T-helper 1 cell treated with Interleukin-12 subunit alpha and Interleukin-12 subunit beta and Interleukin-4 antibody, amounts not matched to agents 30 μg/mL and 1 μg/mL, for 36 hours (primary cell): ENCODE data around the gene AGPS.
"Not testable (repeated sequence)": the region's sequence is repeated elsewhere in the genome, so short reads cannot be mapped to it uniquely, and the experiment has no call there.

Experiments used
- H3K27ac Mint-ChIP-seq: one replicate; pipeline ENCODE4 v1.8.0; 2021; ENCODE audit warnings: mild to moderate bottlenecking, mixed read lengths
- H3K27me3 Mint-ChIP-seq: one replicate; pipeline ENCODE4 v1.8.0; 2021; ENCODE audit warnings: low read depth, mixed read lengths
- H3K36me3 Mint-ChIP-seq: one replicate; pipeline ENCODE4 v1.8.0; 2021; ENCODE audit warnings: low read depth, mixed read lengths
- H3K4me1 Mint-ChIP-seq: one replicate; pipeline ENCODE4 v1.8.0; 2021; ENCODE audit warnings: low read depth, mixed read lengths
- H3K4me3 Mint-ChIP-seq: one replicate; pipeline ENCODE4 v1.8.0; 2021; ENCODE audit warnings: mild to moderate bottlenecking, moderate library complexity, mixed read lengths
- H3K9me3 Mint-ChIP-seq: one replicate; pipeline ENCODE4 v1.8.0; 2021; ENCODE audit warnings: mixed read lengths

The AGPS gene

GRCh38 chr2:177424120-177424519, 31.5 kb downstream of the AGPS start:
- H3K4me3 Mint-ChIP-seq, H3K27me3 Mint-ChIP-seq, H3K4me1 Mint-ChIP-seq, H3K27ac Mint-ChIP-seq: not testable (repeated sequence)
- Mint-ChIP-seq H3K36me3 (peaks cover 51% of the 10 kb centered on the region), H3K9me3 (peaks cover 38% of the 10 kb centered on the region)

- H3K9me3 Mint-ChIP-seq, result peaks cover 41% of the 10 kb centered on the region
- H3K27ac Mint-ChIP-seq, H3K27me3 Mint-ChIP-seq, H3K4me3 Mint-ChIP-seq, H3K4me1 Mint-ChIP-seq: not testable (repeated sequence)
- peaks cover 55% of the 10 kb centered on the region for H3K36me3 Mint-ChIP-seq
These were observed 32.0 kb downstream of the AGPS start for GRCh38 chr2:177424620-177425019.

GRCh38 chr2:177427316-177427715, 34.7 kb downstream of the AGPS start:
- Mint-ChIP-seq H3K36me3 (peaks cover 60% of the 10 kb centered on the region), H3K27me3 (no peaks in the 10 kb centered on the region), H3K9me3 (peaks cover 53% of the 10 kb centered on the region), H3K4me3 (no peak overlapping the region), H3K4me1 (peaks cover 4% of the 10 kb centered on the region), H3K27ac (no peak overlapping the region)

- Mint-ChIP-seq H3K9me3 (peaks cover 59% of the 10 kb centered on the region), H3K36me3 (peaks cover 66% of the 10 kb centered on the region)
- H3K4me3 Mint-ChIP-seq, H3K27me3 Mint-ChIP-seq, H3K27ac Mint-ChIP-seq, H3K4me1 Mint-ChIP-seq: not testable (repeated sequence)
These were observed 35.4 kb downstream of the AGPS start for GRCh38 chr2:177427936-177428335.

- Mint-ChIP-seq H3K9me3 (peaks cover 68% of the 10 kb centered on the region), H3K36me3 (peaks cover 72% of the 10 kb centered on the region), H3K4me1 (peaks cover 4% of the 10 kb centered on the region), H3K27ac (no peak overlapping the region), H3K27me3 (no peaks in the 10 kb centered on the region), H3K4me3 (no peak overlapping the region)
These were observed 37.2 kb downstream of the AGPS start for GRCh38 chr2:177429688-177430325.

- Mint-ChIP-seq H3K4me3 (no peak overlapping the region), H3K9me3 (peaks cover 68% of the 10 kb centered on the region), H3K27ac (no peak overlapping the region)
These were observed 37.8 kb downstream of the AGPS start for GRCh38 chr2:177430411-177430810.

GRCh38 chr2:177431111-177431725, 38.6 kb downstream of the AGPS start:
- peaks cover 66% of the 10 kb centered on the region for H3K36me3 Mint-ChIP-seq
- H3K9me3 Mint-ChIP-seq, result peaks cover 60% of the 10 kb centered on the region
- H3K27ac Mint-ChIP-seq, H3K4me1 Mint-ChIP-seq, H3K27me3 Mint-ChIP-seq, H3K4me3 Mint-ChIP-seq: not testable (repeated sequence)

More at GRCh38 chr2:177430411-177430810, 37.8 kb downstream of the AGPS start:
- H3K36me3 Mint-ChIP-seq, result peaks cover 71% of the 10 kb centered on the region
- no peaks in the 10 kb centered on the region for H3K27me3 Mint-ChIP-seq
- H3K4me1 Mint-ChIP-seq, result peaks cover 4% of the 10 kb centered on the region

GRCh38 chr2:177432703-177433102, 40.1 kb downstream of the AGPS start:
- H3K36me3 Mint-ChIP-seq, result peaks cover 57% of the 10 kb centered on the region
- H3K4me1 Mint-ChIP-seq, result no peaks in the 10 kb centered on the region
- H3K27ac Mint-ChIP-seq, result no peak overlapping the region
- H3K27me3 Mint-ChIP-seq, result no peaks in the 10 kb centered on the region
- peaks cover 46% of the 10 kb centered on the region for H3K9me3 Mint-ChIP-seq
- H3K4me3 Mint-ChIP-seq, result no peak overlapping the region

GRCh38 chr2:177433402-177433801, 40.8 kb downstream of the AGPS start:
- Mint-ChIP-seq H3K36me3 (peaks cover 50% of the 10 kb centered on the region), H3K27ac (no peak overlapping the region), H3K9me3 (peaks cover 40% of the 10 kb centered on the region), H3K27me3 (no peaks in the 10 kb centered on the region), H3K4me3 (no peak overlapping the region), H3K4me1 (no peaks in the 10 kb centered on the region)

- no peak overlapping the region for H3K4me3 Mint-ChIP-seq
- no peaks in the 10 kb centered on the region for H3K27me3 Mint-ChIP-seq
- peaks cover 30% of the 10 kb centered on the region for H3K9me3 Mint-ChIP-seq
- no peaks in the 10 kb centered on the region for H3K4me1 Mint-ChIP-seq
- peaks cover 46% of the 10 kb centered on the region for H3K36me3 Mint-ChIP-seq
- H3K27ac Mint-ChIP-seq, result no peak overlapping the region
These were observed 41.9 kb downstream of the AGPS start for GRCh38 chr2:177434475-177434874.

- H3K4me1 Mint-ChIP-seq, result no peaks in the 10 kb centered on the region
- H3K36me3 Mint-ChIP-seq, result peaks cover 34% of the 10 kb centered on the region
- no peak overlapping the region for H3K4me3 Mint-ChIP-seq
- no peak overlapping the region for H3K27ac Mint-ChIP-seq
- no peaks in the 10 kb centered on the region for H3K27me3 Mint-ChIP-seq
- no peaks in the 10 kb centered on the region for H3K9me3 Mint-ChIP-seq
These were observed 52.6 kb downstream of the AGPS start for GRCh38 chr2:177445200-177445599.

- no peaks in the 10 kb centered on the region for H3K27me3 Mint-ChIP-seq
- no peak overlapping the region for H3K4me3 Mint-ChIP-seq
- H3K36me3 Mint-ChIP-seq, result peaks cover 36% of the 10 kb centered on the region
- no peaks in the 10 kb centered on the region for H3K9me3 Mint-ChIP-seq
- H3K4me1 Mint-ChIP-seq, result no peaks in the 10 kb centered on the region
- no peak overlapping the region for H3K27ac Mint-ChIP-seq
These were observed 55.5 kb downstream of the AGPS start for GRCh38 chr2:177448031-177448430.

- H3K27me3 Mint-ChIP-seq, result no peaks in the 10 kb centered on the region
- H3K36me3 Mint-ChIP-seq, result peaks cover 34% of the 10 kb centered on the region
- H3K4me1 Mint-ChIP-seq, result no peaks in the 10 kb centered on the region
- no peak overlapping the region for H3K27ac Mint-ChIP-seq
- H3K4me3 Mint-ChIP-seq, result no peak overlapping the region
- H3K9me3 Mint-ChIP-seq, result no peaks in the 10 kb centered on the region
These were observed 56.6 kb downstream of the AGPS start for GRCh38 chr2:177449159-177449558.

GRCh38 chr2:177455187-177455586, 62.6 kb downstream of the AGPS start:
- Mint-ChIP-seq H3K4me3 (no peak overlapping the region), H3K36me3 (peaks cover 56% of the 10 kb centered on the region), H3K27me3 (no peaks in the 10 kb centered on the region), H3K4me1 (no peaks in the 10 kb centered on the region), H3K27ac (no peak overlapping the region), H3K9me3 (peaks cover 7% of the 10 kb centered on the region)

GRCh38 chr2:177459756-177460155, 67.2 kb downstream of the AGPS start:
- H3K27ac Mint-ChIP-seq, H3K4me3 Mint-ChIP-seq, H3K9me3 Mint-ChIP-seq, H3K27me3 Mint-ChIP-seq, H3K4me1 Mint-ChIP-seq: not testable (repeated sequence)
- peaks cover 53% of the 10 kb centered on the region for H3K36me3 Mint-ChIP-seq
